Fibroblast of mammary gland (primary cell): ENCODE measurements around the gene ABLIM1.

Source experiments
- DNase-seq: peaks from one replicate; pipeline ENCODE4 v3.0.0-alpha.2; 2010; ENCODE audit warnings: low read depth
- H3K4me3 ChIP-seq: 2 replicates; pipeline ENCODE4 v1.5.1; 2011; ENCODE audit warnings: low read depth, mild to moderate bottlenecking, low read length, moderate library complexity; ENCODE audit not compliant: control insufficient read depth
- TF ChIP-seq, protein P1 (sequence below): conservative IDR thresholded peaks from 2 replicates; pipeline ENCODE4 v1.5.1; 2011; ENCODE audit warnings: low read depth, low read length, inconsistent platforms; ENCODE audit not compliant: control insufficient read depth, insufficient read depth

The ABLIM1 gene

DNA sequence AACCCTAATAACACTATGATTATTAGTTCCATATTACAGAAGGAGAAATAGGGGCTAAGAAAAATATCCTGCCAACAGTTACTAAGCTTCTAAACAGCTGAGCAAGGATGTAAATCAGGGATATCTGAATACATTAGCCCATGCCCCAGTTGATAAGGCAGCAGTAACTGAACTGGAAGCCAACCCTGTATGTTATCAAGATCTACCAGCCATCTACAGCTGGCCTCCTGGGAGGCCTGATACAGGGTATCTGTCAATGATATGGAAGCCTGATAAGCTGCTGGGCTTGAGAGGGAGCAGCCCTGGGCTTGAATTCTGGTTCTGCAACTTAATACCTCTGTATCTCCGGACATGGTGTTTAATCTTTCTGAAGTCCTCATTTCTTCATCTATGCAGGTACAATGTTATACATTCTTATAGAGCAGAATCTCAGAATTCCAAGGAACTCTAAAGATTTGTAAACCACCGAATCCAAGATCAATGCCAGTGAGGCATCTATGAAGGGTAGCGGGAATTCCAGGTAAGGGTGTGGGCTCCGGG is 215.9 kb downstream of the ABLIM1 start:
- TF ChIP-seq, protein P1, sequence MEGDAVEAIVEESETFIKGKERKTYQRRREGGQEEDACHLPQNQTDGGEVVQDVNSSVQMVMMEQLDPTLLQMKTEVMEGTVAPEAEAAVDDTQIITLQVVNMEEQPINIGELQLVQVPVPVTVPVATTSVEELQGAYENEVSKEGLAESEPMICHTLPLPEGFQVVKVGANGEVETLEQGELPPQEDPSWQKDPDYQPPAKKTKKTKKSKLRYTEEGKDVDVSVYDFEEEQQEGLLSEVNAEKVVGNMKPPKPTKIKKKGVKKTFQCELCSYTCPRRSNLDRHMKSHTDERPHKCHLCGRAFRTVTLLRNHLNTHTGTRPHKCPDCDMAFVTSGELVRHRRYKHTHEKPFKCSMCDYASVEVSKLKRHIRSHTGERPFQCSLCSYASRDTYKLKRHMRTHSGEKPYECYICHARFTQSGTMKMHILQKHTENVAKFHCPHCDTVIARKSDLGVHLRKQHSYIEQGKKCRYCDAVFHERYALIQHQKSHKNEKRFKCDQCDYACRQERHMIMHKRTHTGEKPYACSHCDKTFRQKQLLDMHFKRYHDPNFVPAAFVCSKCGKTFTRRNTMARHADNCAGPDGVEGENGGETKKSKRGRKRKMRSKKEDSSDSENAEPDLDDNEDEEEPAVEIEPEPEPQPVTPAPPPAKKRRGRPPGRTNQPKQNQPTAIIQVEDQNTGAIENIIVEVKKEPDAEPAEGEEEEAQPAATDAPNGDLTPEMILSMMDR: no peak
- DNase-seq: no peak
- H3K4me3 ChIP-seq: no peak overlapping the region

GRCh38 chr10:114441107-114441506 is 217.0 kb downstream of the ABLIM1 start:
- TF ChIP-seq, protein P1: no peak
- H3K4me3 ChIP-seq: no peak overlapping the region
- no peak for DNase-seq

DNA sequence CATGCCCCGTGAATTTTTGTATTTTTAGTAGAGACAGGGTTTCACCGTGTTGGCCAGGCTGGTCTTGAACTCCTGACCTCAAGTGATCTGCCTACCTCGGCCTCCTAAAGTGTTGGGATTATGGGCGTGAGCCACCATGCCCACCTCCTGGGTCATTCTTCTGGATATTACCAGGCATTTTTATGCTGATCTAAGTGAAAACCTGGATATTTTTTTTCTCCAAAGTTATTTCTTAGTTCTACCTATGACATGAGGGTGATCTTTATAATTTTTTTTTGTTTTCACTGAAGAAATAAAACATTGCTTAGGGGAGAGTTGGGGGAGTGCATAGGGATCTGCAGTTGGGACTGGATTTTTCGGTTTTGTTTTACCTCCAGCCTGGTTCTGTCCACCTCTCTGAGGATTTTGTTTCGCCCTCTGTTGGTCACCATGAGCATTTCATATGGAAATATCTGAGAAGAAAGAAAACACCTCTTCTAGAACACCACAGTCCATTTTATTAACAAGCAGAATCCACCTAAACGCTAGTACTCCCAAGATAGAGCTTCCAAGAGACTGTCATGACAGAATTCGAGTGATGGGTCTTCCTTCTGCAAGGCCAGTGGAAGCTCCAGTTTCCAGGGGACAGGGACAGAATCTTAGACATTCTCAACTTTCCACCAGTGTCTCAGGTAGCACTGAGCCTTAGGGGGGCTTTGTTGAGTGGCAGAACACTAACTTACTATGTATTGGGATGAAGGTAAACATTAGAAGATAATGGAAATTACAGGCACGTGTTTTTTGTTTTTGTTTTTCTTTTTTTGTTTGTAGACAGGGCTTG is 220.4 kb downstream of the ABLIM1 start:
- peak; percentile 34 for DNase-seq
- TF ChIP-seq, protein P1: peak; percentile 58

DNA sequence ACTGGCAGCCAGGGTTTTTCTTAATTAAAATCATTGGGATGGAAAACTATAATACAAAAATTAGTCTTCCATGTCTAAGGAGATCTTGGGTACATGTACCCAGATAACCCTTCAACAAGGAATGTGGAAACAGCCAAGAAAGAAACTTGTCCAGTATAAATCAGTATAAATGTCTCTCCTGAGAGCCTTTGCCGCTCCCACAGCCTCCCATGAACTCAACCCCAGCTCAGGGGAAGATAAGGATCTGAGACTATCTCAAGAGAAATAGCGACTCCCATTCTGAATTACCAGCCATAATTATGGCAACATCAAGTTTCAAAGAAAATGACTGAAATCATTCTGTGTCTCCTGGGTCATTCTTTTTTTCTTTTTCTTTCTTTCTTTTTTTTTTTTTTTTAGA is 221.1 kb downstream of the ABLIM1 start:
- DNase-seq: no peak
- TF ChIP-seq, protein P1: no peak
- no peak overlapping the region for H3K4me3 ChIP-seq

More for the DNA sequence above, 220.4 kb downstream of the ABLIM1 start:
- no peak overlapping the region for H3K4me3 ChIP-seq

- no peak overlapping the region for H3K4me3 ChIP-seq
- TF ChIP-seq, protein P1: no peak
- DNase-seq: no peak
Measured at GRCh38 chr10:114432566-114433093, 225.4 kb downstream of the ABLIM1 start.

DNA sequence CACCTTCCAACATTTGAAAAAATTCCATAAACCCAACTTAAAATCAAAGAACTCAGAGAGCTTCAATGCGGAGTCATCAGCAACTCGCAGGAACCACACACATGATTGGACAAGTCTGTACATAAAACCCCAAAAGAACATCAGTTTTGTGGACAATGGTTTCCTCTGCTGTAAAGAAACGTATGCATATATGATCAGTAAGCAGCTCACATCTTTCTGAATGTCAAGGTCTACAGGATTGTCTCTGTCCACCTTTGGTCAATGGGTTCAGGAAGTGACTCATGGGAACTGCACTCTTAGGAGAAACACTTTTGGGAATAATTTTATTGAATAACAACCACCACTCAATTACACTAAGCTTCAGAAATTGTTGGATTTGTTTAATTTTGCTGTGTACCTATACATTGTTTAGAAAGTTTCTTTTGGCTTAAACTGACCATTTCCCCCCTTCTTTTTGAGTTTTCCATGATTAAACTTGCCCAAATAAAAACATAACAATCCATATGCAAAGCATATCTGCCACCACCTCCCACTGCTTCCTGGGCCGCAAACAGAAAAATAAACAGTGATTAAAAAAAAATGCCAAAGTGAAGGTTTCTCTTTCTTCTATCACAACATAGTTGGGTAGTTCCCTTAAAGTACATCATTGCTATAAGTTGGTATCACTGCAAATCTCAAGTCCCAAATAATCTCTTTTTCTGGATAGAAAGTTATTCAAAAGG is 226.5 kb downstream of the ABLIM1 start:
- no peak for DNase-seq
- TF ChIP-seq, protein P1: no peak

More for the DNA sequence above, 226.5 kb downstream of the ABLIM1 start:
- no peak overlapping the region for H3K4me3 ChIP-seq
